GM19438 (cell line): ENCODE measurements around the gene NUDT14.

Experiments
- ATAC-seq: cut with Tn5 transposase; IDR thresholded peaks from one replicate; pipeline ENCODE4 v1.9.1; 2021; ENCODE audit warnings: low read depth; ENCODE audit not compliant: unreplicated experiment

The NUDT14 gene

GRCh38 chr14:105138021-105138541 is 43.0 kb downstream of the NUDT14 start:
- ATAC-seq = no peak

- no peak for ATAC-seq
These were observed 43.6 kb downstream of the NUDT14 start for GRCh38 chr14:105137481-105138020.

GRCh38 chr14:105136401-105137322 is 44.5 kb downstream of the NUDT14 start:
- ATAC-seq = no peak

- ATAC-seq = no peak
These were observed 45.3 kb downstream of the NUDT14 start for GRCh38 chr14:105135700-105136395.

- no peak for ATAC-seq
These were observed 48.0 kb downstream of the NUDT14 start for GRCh38 chr14:105132921-105133654.

GRCh38 chr14:105131241-105131640 is 49.9 kb downstream of the NUDT14 start:
- ATAC-seq = no peak

- ATAC-seq = no peak
These were observed 53.1 kb downstream of the NUDT14 start for GRCh38 chr14:105128059-105128458.

- no peak for ATAC-seq
These were observed 54.2 kb downstream of the NUDT14 start for GRCh38 chr14:105126981-105127329.

GRCh38 chr14:105126126-105126980 is 54.8 kb downstream of the NUDT14 start:
- ATAC-seq = no peak

GRCh38 chr14:105124823-105125222 is 56.3 kb downstream of the NUDT14 start:
- no peak for ATAC-seq

- ATAC-seq = no peak
These were observed 56.9 kb downstream of the NUDT14 start for GRCh38 chr14:105123981-105124765.

- no peak for ATAC-seq
These were observed 57.9 kb downstream of the NUDT14 start for GRCh38 chr14:105123064-105123665.
